HG02852 (cell line): ENCODE results near the gene ACOT2.
"Not testable (repeated sequence)": the region's sequence is repeated elsewhere in the genome, so short reads cannot be mapped to it uniquely, and the experiment has no call there.

ENCODE experiments used
- ATAC-seq: cut with Tn5 transposase; IDR thresholded peaks from one replicate; pipeline ENCODE4 v1.9.1; 2021; ENCODE audit warnings: mild to moderate bottlenecking, moderate library complexity; ENCODE audit not compliant: unreplicated experiment

The ACOT2 gene

GRCh38 chr14:73567358-73567757 is 1.7 kb upstream of the ACOT2 start:
- no peak for ATAC-seq

- no peak for ATAC-seq
Measured at GRCh38 chr14:73567951-73568885, 795 bp upstream of the ACOT2 start.

GRCh38 chr14:73568886-73569184 is 178 bp upstream of the ACOT2 start:
- not testable (repeated sequence) for ATAC-seq

- peak; percentile 41 for ATAC-seq
Measured at GRCh38 chr14:73570913-73571312, 1.9 kb downstream of the ACOT2 start.

- ATAC-seq, result not testable (repeated sequence)
Measured at GRCh38 chr14:73573034-73573433, 4.0 kb downstream of the ACOT2 start.

GRCh38 chr14:73573740-73574139 is 4.7 kb downstream of the ACOT2 start:
- ATAC-seq, result not testable (repeated sequence)

GRCh38 chr14:73574251-73574650 is 5.2 kb downstream of the ACOT2 start:
- not testable (repeated sequence) for ATAC-seq

- no peak for ATAC-seq
Measured at GRCh38 chr14:73576391-73576790, 7.4 kb downstream of the ACOT2 start.

- ATAC-seq, result not testable (repeated sequence)
Measured at GRCh38 chr14:73577214-73577613, 8.2 kb downstream of the ACOT2 start.

GRCh38 chr14:73582102-73582979 is 13.3 kb downstream of the ACOT2 start:
- not testable (repeated sequence) for ATAC-seq

GRCh38 chr14:73588695-73589094 is 19.7 kb downstream of the ACOT2 start:
- ATAC-seq, result no peak

- ATAC-seq, result no peak
Measured at GRCh38 chr14:73589116-73589515, 20.1 kb downstream of the ACOT2 start.

- not testable (repeated sequence) for ATAC-seq
Measured at GRCh38 chr14:73590673-73591004, 21.6 kb downstream of the ACOT2 start.

GRCh38 chr14:73591690-73592449 is 22.9 kb downstream of the ACOT2 start, which contains the start of gene ACOT4:
TSS of gene ACOT4 (plus strand) at chr14:73591873. CDS start at chr14:73591960, 87 bp downstream.
- ATAC-seq, result peak; percentile 52

GRCh38 chr14:73594491-73594890 is 25.5 kb downstream of the ACOT2 start:
- ATAC-seq, result no peak

GRCh38 chr14:73599499-73599898 is 30.5 kb downstream of the ACOT2 start:
- no peak for ATAC-seq

GRCh38 chr14:73602994-73603393 is 34.0 kb downstream of the ACOT2 start:
- ATAC-seq, result no peak

- ATAC-seq, result no peak
Measured at GRCh38 chr14:73606271-73606670, 37.3 kb downstream of the ACOT2 start.

- ATAC-seq, result no peak
Measured at GRCh38 chr14:73607241-73607640, 38.2 kb downstream of the ACOT2 start.

- ATAC-seq, result no peak
Measured at GRCh38 chr14:73610687-73611086, 41.7 kb downstream of the ACOT2 start.
